Measurements from ENCODE around the gene SEC14L2. TPM values are rescaled to one million over a fixed set of nuclear protein-coding genes. Genes with fewer than 3 reads are reported as not detected.

Gene SEC14L2
- total RNA-seq: 10 to 100 TPM; 12.8 to 15.3 TPM

DNA sequence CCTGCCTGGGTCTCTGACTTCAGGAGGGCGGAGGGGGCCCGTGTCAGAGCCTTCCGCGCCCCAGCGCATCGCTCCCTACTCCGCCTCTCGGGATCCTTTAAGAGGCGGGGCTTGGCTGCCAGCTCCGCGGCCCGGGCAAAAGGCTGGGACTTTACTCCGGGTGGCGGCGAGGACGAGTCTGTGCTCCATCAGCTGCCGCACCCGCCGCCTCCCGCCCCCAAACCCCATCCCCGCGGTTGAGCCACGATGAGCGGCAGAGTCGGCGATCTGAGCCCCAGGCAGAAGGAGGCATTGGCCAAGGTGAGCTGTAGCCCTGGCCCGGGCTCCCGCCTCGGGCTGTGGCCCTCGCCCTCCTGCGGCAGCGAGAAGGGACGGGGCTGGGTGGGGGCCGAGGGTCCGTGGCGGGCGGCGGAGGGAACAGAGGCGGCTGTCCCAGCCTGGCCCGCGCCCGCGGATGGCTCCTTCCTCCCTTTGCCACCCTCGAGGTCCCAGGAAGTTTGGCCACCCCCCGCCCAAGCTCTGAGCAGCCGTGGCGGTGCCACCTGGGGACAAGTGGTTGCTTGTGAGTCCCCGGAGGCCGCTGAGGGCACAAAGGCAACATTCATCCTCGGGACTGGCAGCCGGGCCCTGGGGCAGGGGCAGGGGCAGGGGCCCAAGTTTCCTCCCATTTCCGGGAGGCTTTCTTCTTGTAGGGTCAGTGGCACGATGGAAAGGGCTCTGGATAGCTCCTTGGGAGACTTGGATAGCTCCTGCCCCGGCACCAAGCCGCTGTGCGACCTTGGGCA lies at the start of gene SEC14L2:
SEC14L2 (plus strand) TSS at position 148 of the 785 bp plus-strand sequence; CDS start at position 247, 99 bp downstream.
- H3K27me3 Mint-ChIP-seq: no peaks in the 10 kb centered on the region
- H3K4me1 Mint-ChIP-seq (ENCODE audit: low read depth): peaks cover 29% of the 10 kb centered on the region
- CTCF ChIA-PET: interaction anchor here (0.7 to 6.6 kb wide), 11 partner anchors 10 to 806 kb away, joined by 3 to 67 read pairs (median 4); partner anchors contain the start of genes CASTOR1, MTFP1 and RNF215
- H3K27ac Mint-ChIP-seq: no peak within 1 kb of the TSS
- H3K36me3 Mint-ChIP-seq: no peaks in the 10 kb centered on the region
- DNase-seq: peak; percentile 74
- no peaks in the 10 kb centered on the region for H3K9me3 Mint-ChIP-seq
- POLR2A ChIA-PET: interaction anchor here (0.6 to 3.9 kb wide), 6 partner anchors 13 to 125 kb away, joined by 3 to 53 read pairs (median 4); partner anchors contain the start of genes CASTOR1, MTFP1 and SF3A1
- H3K4me3 Mint-ChIP-seq: peak within 1 kb of the TSS; percentile 86
- intact Hi-C loops (cut with micrococcal nuclease): loop anchor here (5.0 to 10.0 kb wide), 2 partner anchors 208 to 755 kb away; partner anchors contain the start of gene TCN2

DNA sequence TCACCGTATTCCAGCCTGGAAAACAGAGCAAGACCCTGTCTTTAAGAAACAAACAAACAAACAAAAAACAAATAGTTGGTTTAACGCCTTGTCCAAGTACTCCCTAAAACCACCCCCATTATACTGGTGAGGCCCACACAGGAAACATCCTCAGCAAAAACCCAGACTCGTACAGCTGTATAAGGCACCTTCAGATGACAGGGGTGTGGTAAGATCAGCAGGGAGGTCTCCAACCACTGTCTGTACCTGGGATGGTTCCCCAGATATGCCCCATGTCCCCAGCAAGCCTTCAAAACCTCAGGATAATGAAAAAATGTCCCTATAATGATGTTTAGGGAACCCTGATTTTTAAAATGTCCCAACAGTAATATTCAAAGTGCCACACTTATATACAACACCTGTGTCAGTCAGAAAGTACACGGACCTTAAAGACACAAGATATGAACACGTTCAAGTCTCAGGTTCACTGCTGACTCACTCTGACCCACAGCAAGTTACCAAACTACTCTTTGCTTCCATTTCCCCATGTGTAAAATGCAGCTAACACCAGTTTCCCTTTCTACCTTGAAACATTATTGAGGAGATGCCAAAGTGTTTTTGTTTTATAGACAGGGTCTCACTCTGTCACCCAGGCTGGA lies 49.4 kb upstream of the SEC14L2 start:
- Mint-ChIP-seq H3K36me3 (peaks cover 75% of the 10 kb centered on the region), H3K9me3 (no peaks in the 10 kb centered on the region), H3K27me3 (no peaks in the 10 kb centered on the region), H3K4me3 (peak overlapping the region; percentile 43), H3K27ac (peak overlapping the region; percentile 89), H3K4me1 (ENCODE audit: low read depth) (peaks cover 80% of the 10 kb centered on the region)
- ChIA-PET CTCF (interaction anchor here (1.1 to 5.7 kb wide), 3 partner anchors 40 to 239 kb away, joined by 3 to 41 read pairs (median 8); partner anchors contain the start of genes CASTOR1 and RNF215), POLR2A (interaction anchor here (0.7 to 2.2 kb wide), 6 partner anchors 8 to 58 kb away, joined by 3 to 8 read pairs (median 4); partner anchors contain the start of genes CASTOR1, CCDC157 and SF3A1)
- intact Hi-C loops (cut with micrococcal nuclease): loop anchor here (1.0 to 5.0 kb wide), 6 partner anchors 9 to 525 kb away; partner anchors contain the start of gene SF3A1
- DNase-seq: peak; percentile 39

DNA sequence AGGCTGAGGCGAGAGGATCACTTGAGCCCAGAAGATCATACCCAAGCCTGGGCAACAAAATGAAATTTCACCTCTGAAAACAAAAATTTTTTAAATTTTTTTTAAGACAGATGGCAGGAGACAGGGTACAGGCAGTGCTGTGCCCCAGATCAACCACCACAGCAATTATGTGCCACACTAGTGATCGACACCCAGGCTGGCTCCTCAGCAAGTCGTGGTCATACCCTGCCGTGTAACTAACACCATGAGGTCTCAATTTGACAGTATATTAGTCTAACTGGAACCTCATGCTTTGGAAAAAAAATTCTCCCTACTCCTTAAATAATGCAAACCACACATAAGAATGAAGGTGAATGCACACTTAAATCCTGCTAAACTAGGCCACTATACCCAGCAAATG lies 48.4 kb upstream of the SEC14L2 start:
- CTCF ChIA-PET: interaction anchor here (0.8 to 5.7 kb wide), 4 partner anchors 39 to 240 kb away, joined by 3 to 41 read pairs (median 3); partner anchors contain the start of genes CASTOR1 and RNF215
- POLR2A ChIA-PET: interaction anchor here (1.3 to 2.2 kb wide), 3 partner anchors 9 to 59 kb away, joined by 3 to 8 read pairs (median 5); partner anchors contain the start of gene CASTOR1
- Mint-ChIP-seq H3K9me3 (no peaks in the 10 kb centered on the region), H3K36me3 (peaks cover 72% of the 10 kb centered on the region), H3K27ac (peak overlapping the region; percentile 89), H3K27me3 (no peaks in the 10 kb centered on the region), H3K4me3 (peak overlapping the region; percentile 44), H3K4me1 (ENCODE audit: low read depth) (peaks cover 86% of the 10 kb centered on the region)
- intact Hi-C loops (cut with micrococcal nuclease): loop anchor here (5.0 kb wide), 2 partner anchors 74 to 526 kb away; no protein-coding TSS in a partner anchor
- peak; percentile 31 for DNase-seq

DNA sequence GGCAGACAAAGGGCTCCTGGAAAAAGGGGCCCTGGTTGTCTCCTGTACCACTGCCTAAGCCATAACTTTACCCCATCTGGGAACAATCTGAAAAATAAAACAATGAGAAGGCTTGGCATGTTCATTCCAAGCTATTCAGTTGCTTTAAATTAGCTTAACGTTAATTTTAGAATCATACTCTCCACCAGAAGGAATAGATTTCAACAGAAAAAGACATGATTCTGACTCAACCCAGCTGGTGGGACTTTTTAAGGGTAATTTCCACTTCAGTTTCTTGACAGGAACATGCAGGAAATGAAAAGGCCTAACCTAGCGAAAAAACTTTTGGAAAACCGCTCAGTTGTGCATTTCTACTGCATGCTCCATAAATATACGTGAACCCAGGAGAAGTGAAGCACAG lies 48.0 kb upstream of the SEC14L2 start:
- no peak for DNase-seq
- Mint-ChIP-seq H3K4me1 (ENCODE audit: low read depth) (peaks cover 89% of the 10 kb centered on the region), H3K4me3 (peak overlapping the region; percentile 44), H3K27ac (peak overlapping the region; percentile 89), H3K36me3 (peaks cover 70% of the 10 kb centered on the region), H3K9me3 (no peaks in the 10 kb centered on the region), H3K27me3 (no peaks in the 10 kb centered on the region)
- ChIA-PET CTCF (interaction anchor here (0.8 to 5.7 kb wide), 3 partner anchors 39 to 75 kb away, joined by 3 to 41 read pairs (median 3); partner anchors contain the start of genes CASTOR1 and RNF215), POLR2A (interaction anchor here (1.3 to 2.2 kb wide), 3 partner anchors 10 to 59 kb away, joined by 3 to 8 read pairs (median 5); partner anchors contain the start of gene CASTOR1)
- intact Hi-C loops (cut with micrococcal nuclease): loop anchor here (5.0 kb wide), 2 partner anchors 73 to 527 kb away; no protein-coding TSS in a partner anchor

DNA sequence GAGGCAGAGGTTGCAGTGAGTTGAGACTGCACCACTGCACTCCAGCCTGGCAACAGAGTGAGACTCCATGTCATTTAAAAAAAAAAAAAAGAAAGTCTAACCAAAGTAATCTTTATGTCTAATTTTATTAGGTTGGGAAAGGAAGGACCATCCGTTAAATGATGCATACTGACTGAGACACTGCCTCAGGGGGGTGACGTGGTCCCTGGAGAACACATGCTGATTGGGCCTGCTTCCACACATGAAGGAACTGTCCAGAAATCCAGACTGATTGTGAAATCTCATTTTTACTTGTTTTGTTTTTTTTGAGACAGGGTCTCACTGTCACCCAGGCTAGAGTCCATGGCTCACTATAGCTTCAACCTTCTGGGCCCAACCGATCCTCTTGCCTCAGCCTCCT lies 45.6 kb upstream of the SEC14L2 start:
- Mint-ChIP-seq H3K27me3 (no peaks in the 10 kb centered on the region), H3K4me3 (no peak overlapping the region), H3K9me3 (no peaks in the 10 kb centered on the region), H3K27ac (peak overlapping the region; percentile 53), H3K4me1 (ENCODE audit: low read depth) (peaks cover 85% of the 10 kb centered on the region), H3K36me3 (peaks cover 57% of the 10 kb centered on the region)
- ChIA-PET POLR2A (no interaction called here), CTCF (interaction anchor here (5.7 kb wide), 1 partner anchor 63 kb away, joined by 41 read pairs; the partner anchor contains the start of gene CASTOR1)
- no peak for DNase-seq
- intact Hi-C loops (cut with micrococcal nuclease): no loop called here

DNA sequence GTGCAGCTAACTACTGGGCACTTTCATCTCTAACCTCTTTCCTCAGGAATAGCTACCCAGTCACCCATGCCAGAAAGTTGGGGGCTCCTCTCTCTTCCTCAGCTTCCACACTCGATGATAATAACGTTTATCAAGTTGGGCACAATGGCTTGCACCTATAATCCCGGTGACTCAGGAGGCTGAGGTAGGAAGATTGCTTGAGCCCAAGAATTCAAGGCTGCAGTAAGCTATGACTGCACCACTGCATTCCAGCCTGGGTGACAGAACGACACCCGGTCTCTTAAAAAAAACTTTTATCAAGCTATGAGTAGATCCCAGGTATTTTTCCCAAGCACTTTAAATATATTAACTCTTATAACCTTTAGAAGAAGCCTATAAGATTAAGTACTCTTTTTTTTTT lies 42.2 kb upstream of the SEC14L2 start:
- Mint-ChIP-seq H3K36me3 (peaks cover 40% of the 10 kb centered on the region), H3K4me3 (peak overlapping the region; percentile 33), H3K27ac (peak overlapping the region; percentile 66), H3K27me3 (no peaks in the 10 kb centered on the region), H3K4me1 (ENCODE audit: low read depth) (peaks cover 64% of the 10 kb centered on the region), H3K9me3 (no peaks in the 10 kb centered on the region)
- no peak for DNase-seq
- POLR2A ChIA-PET: interaction anchor here (0.9 kb wide), 1 partner anchor 51 kb away, joined by 3 read pairs; no protein-coding TSS in a partner anchor
- CTCF ChIA-PET: interaction anchor here (0.7 to 3.4 kb wide), 4 partner anchors 11 to 75 kb away, joined by 4 to 18 read pairs (median 5); partner anchors contain the start of gene RNF215
- intact Hi-C loops (cut with micrococcal nuclease): no loop called here

DNA sequence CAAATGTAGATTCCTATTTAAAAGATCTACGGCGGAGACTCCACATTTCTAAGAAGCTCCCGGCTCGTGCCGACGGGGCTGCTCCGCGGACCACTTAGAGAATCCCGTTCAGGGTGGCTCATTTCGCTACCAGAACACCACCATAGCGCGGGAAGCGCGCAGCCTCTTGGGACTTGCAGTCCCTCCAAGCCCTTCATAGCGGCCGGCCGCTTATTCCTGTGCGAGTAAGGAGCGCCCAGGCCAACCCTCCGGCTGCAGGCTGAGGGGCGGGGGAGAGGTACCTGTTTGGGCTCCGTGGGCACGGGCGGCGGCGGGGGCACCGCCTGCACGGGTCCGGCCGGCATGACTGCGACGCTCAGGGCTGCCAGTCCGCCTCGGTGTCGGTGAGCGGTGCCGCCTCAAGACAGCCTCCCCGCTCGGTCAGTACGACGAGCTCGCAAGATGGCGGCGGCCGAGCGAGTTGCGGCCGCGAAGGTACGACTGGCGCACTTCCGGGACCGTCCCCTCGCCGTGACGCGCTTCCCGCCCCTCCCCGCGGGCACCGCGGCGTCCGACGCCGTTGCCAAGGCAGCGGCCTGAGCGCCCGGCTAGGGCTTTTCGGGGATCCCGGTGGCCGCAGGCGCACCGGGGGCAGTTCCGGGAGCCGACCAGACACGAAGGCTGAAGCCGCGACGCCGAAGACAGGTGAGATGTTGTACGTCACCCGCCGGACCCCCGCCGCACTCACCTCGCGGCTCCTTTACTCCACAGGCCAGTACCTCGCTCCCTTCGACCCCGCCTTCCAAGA lies 40.2 kb upstream of the SEC14L2 start, which contains the start of the genes CCDC157 and SF3A1:
CCDC157 (plus strand) TSS at position 559 of the 787 bp plus-strand sequence. CDS start 8,994 bp downstream, outside the sequence.
SF3A1 (minus strand) TSS at position 446 of the 787 bp plus-strand sequence; CDS start at position 344, 102 bp downstream.
- no peaks in the 10 kb centered on the region for H3K27me3 Mint-ChIP-seq
- peak within 1 kb of the TSS; percentile 85 for H3K27ac Mint-ChIP-seq
- ChIA-PET POLR2A (interaction anchor here (0.6 to 1.8 kb wide), 17 partner anchors 9 to 90 kb away, joined by 3 to 11 read pairs (median 3); partner anchors contain the start of genes CASTOR1, OSM, SEC14L2 and TBC1D10A), CTCF (interaction anchor here (0.6 to 1.8 kb wide), 7 partner anchors 30 to 101 kb away, joined by 3 to 21 read pairs (median 4); partner anchors contain the start of genes RNF215 and TBC1D10A)
- peak; percentile 91 for DNase-seq
- H3K4me1 Mint-ChIP-seq (ENCODE audit: low read depth): peaks cover 48% of the 10 kb centered on the region
- peaks cover 25% of the 10 kb centered on the region for H3K36me3 Mint-ChIP-seq
- no peaks in the 10 kb centered on the region for H3K9me3 Mint-ChIP-seq
- intact Hi-C loops (cut with micrococcal nuclease): loop anchor here (1.0 to 2.0 kb wide), 4 partner anchors 9 to 68 kb away; partner anchors contain the start of genes CASTOR1 and TBC1D10A
- peak within 1 kb of the TSS; percentile 93 for H3K4me3 Mint-ChIP-seq

DNA sequence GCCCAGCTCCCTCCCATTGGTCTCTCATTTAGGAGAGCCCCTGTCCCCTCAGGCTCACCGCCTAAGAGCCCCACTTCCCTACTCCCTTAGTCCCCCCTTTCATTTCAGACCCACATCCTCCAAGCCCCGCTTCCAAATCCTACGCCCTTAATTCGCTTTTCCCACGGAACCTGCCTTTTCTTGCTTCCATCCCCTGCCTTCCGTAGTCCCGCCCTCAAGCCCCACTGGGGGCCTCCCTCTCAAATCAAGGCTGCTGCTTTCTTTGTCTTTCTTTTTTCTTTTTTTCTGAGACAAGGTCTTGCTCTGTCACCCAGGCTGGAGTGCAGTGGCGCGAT lies 39.6 kb upstream of the SEC14L2 start:
- H3K4me3 Mint-ChIP-seq: peak overlapping the region; percentile 93
- peaks cover 42% of the 10 kb centered on the region for H3K4me1 Mint-ChIP-seq (ENCODE audit: low read depth)
- H3K27me3 Mint-ChIP-seq: no peaks in the 10 kb centered on the region
- peak overlapping the region; percentile 53 for H3K27ac Mint-ChIP-seq
- POLR2A ChIA-PET: interaction anchor here (0.6 to 1.8 kb wide), 13 partner anchors 10 to 90 kb away, joined by 3 to 11 read pairs (median 4); partner anchors contain the start of genes CASTOR1, OSM and TBC1D10A
- no peaks in the 10 kb centered on the region for H3K9me3 Mint-ChIP-seq
- intact Hi-C loops (cut with micrococcal nuclease): loop anchor here (2.0 kb wide), 2 partner anchors 30 to 68 kb away; partner anchors contain the start of genes CASTOR1 and TBC1D10A
- H3K36me3 Mint-ChIP-seq: peaks cover 20% of the 10 kb centered on the region
- no peak for DNase-seq
- CTCF ChIA-PET: interaction anchor here (0.6 to 1.8 kb wide), 5 partner anchors 30 to 69 kb away, joined by 3 to 21 read pairs (median 4); partner anchors contain the start of genes RNF215 and TBC1D10A

DNA sequence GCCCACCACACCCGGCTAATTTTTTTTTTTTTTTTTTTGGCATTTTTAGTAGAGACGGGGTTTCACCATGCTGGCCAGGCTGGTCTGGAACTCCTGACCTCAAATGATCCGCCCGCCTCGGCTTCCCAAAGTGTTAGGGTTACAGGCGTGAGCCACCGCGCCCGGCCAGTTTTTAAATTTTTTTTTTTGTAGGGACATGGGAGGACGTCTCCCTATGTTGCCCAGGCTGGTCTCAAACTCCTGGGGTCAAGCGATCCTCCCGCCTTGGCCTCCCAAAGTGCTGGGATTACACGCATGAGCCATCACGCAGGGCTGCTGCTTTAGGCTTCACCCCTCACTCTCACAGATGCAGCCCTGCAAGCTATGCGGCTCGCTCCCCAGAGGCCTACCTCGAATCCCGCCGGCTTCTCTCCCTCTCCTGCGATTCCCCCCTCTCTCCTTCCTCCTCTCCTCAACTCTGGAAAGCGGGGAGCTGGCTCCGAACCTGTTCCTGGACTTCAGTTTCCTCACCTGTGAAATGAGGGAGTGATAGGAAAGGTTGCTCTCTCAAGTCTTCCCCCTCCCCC lies 39.1 kb upstream of the SEC14L2 start:
- CTCF ChIA-PET: interaction anchor here (1.1 to 2.3 kb wide), 2 partner anchors 44 to 70 kb away, joined by 3 to 17 read pairs; no protein-coding TSS in a partner anchor
- H3K27ac Mint-ChIP-seq: no peak overlapping the region
- H3K9me3 Mint-ChIP-seq: no peaks in the 10 kb centered on the region
- H3K4me3 Mint-ChIP-seq: peak overlapping the region; percentile 93
- DNase-seq: no peak
- POLR2A ChIA-PET: interaction anchor here (1.0 to 1.7 kb wide), 5 partner anchors 17 to 72 kb away, joined by 3 to 11 read pairs (median 4); partner anchors contain the start of gene TBC1D10A
- intact Hi-C loops (cut with micrococcal nuclease): loop anchor here (2.0 kb wide), 2 partner anchors 31 to 69 kb away; partner anchors contain the start of genes CASTOR1 and TBC1D10A
- H3K36me3 Mint-ChIP-seq: peaks cover 15% of the 10 kb centered on the region
- no peaks in the 10 kb centered on the region for H3K27me3 Mint-ChIP-seq
- peaks cover 39% of the 10 kb centered on the region for H3K4me1 Mint-ChIP-seq (ENCODE audit: low read depth)

DNA sequence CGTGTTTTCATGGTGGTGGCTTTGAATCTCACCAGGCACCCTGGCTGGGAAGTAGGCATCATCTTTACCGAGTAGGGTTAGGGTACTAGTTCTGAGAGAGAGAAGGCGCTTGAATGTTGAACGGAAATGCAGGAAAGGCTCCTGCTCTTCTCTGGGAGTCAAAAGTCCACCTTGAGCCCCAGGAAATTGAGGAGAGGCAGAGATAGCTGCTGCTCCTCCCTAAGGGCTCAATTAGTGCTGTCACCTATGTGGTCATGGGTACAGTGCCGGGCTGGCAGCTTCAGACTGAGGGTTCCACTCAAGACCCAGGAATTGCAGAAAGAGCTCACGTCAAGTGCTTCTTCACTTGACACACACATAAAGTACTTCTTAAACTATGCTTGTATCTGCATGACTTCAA lies 38.3 kb upstream of the SEC14L2 start:
- Mint-ChIP-seq H3K27me3 (no peaks in the 10 kb centered on the region), H3K9me3 (no peaks in the 10 kb centered on the region), H3K36me3 (peaks cover 12% of the 10 kb centered on the region), H3K4me1 (ENCODE audit: low read depth) (peaks cover 32% of the 10 kb centered on the region), H3K27ac (no peak overlapping the region), H3K4me3 (no peak overlapping the region)
- ChIA-PET CTCF (interaction anchor here (0.8 to 2.3 kb wide), 4 partner anchors 9 to 70 kb away, joined by 3 to 17 read pairs (median 3); partner anchors contain the start of gene RNF215), POLR2A (no interaction called here)
- DNase-seq: no peak
- intact Hi-C loops (cut with micrococcal nuclease): no loop called here

All from activated CD4-positive, alpha-beta memory T cell treated with anti-CD3 and anti-CD28 coated beads for 36 hours (primary cell).